ENCODE results near the gene MARCHF2.

MARCHF2 gene

GRCh38 chr19:8387688-8388611, 25.2 kb upstream of the MARCHF2 start:
- Histone ChIP-seq H2BK5ac (ENCODE audit: low read depth, low read length, poor library complexity, severe bottlenecking) (no peak overlapping the region), H3K4me2 (ENCODE audit: low read length, poor library complexity, severe bottlenecking) (no peak overlapping the region), H2BK12ac (ENCODE audit: low read length in 2 of 2) (no peak overlapping the region)

GRCh38 chr19:8388612-8388958, 24.5 kb upstream of the MARCHF2 start:
- Histone ChIP-seq H2AK5ac (ENCODE audit: low read length, severe bottlenecking) (no peak overlapping the region), H3K9me3 (ENCODE audit: control insufficient read depth, low read length) (no peaks in the 10 kb centered on the region), H2BK12ac (ENCODE audit: low read length in 2 of 2) (no peak overlapping the region), H4K91ac (ENCODE audit: low read length) (no peak overlapping the region), H3K18ac (ENCODE audit: low read depth in 1 of 2, low read length in 2 of 2) (no peak overlapping the region), H3K9ac (ENCODE audit: low read length) (no peak overlapping the region), H2BK120ac (ENCODE audit: low read depth, low read length) (no peak overlapping the region), H2AFZ (ENCODE audit: low read depth, low read length) (no peak overlapping the region), H2BK15ac (ENCODE audit: low read depth, poor library complexity, severe bottlenecking) (no peak overlapping the region), H3K36me3 (ENCODE audit: control insufficient read depth in 1 of 2, insufficient read depth in 2 of 2, low read depth in 1 of 2, low read length in 2 of 2) (peaks cover 6 to 12% of the 10 kb centered on the region in 2 experiments), H3K4me2 (ENCODE audit: low read length, poor library complexity, severe bottlenecking) (no peak overlapping the region), H3K23ac (ENCODE audit: low read length in 2 of 2) (no peak overlapping the region), H3K14ac (ENCODE audit: low read length in 2 of 2) (no peak overlapping the region), H3K4me1 (ENCODE audit: control insufficient read depth, insufficient read depth, low read depth, low read length) (peaks cover 21% of the 10 kb centered on the region), H3K27ac (ENCODE audit: low read length, poor library complexity, severe bottlenecking) (no peak overlapping the region), H3K4me3 (ENCODE audit: insufficient read depth in 1 of 2, low read depth in 1 of 2, low read length in 2 of 2) (no peak overlapping the region), H4K8ac (ENCODE audit: low read length) (no peak overlapping the region), H3K4ac (ENCODE audit: low read depth in 1 of 2, low read length in 2 of 2) (no peak overlapping the region), H3K79me1 (replicated peaks; ENCODE audit: low read length, poor library complexity, severe bottlenecking) (peaks cover 6% of the 10 kb centered on the region), H3K27me3 (ENCODE audit: control insufficient read depth in 1 of 2, insufficient read depth in 1 of 2, low read length in 2 of 2) (no peaks in the 10 kb centered on the region), H2BK5ac (ENCODE audit: low read depth, low read length, poor library complexity, severe bottlenecking) (no peak overlapping the region)
- WGBS = no CpG with 5 or more reads among the region's 2 CpGs
- DNase-seq = no peak

More at GRCh38 chr19:8387688-8388611, 25.2 kb upstream of the MARCHF2 start:
- Histone ChIP-seq H3K9ac (ENCODE audit: low read length) (no peak overlapping the region), H3K27ac (ENCODE audit: low read length, poor library complexity, severe bottlenecking) (no peak overlapping the region), H4K8ac (ENCODE audit: low read length) (no peak overlapping the region), H3K4me3 (ENCODE audit: insufficient read depth in 1 of 2, low read depth in 1 of 2, low read length in 2 of 2) (no peak overlapping the region), H2AK5ac (ENCODE audit: low read length, severe bottlenecking) (no peak overlapping the region), H3K23ac (ENCODE audit: low read length in 2 of 2) (no peak overlapping the region), H3K9me3 (ENCODE audit: control insufficient read depth, low read length) (no peaks in the 10 kb centered on the region), H3K27me3 (ENCODE audit: control insufficient read depth in 1 of 2, insufficient read depth in 1 of 2, low read length in 2 of 2) (no peaks in the 10 kb centered on the region), H3K36me3 (ENCODE audit: control insufficient read depth in 1 of 2, insufficient read depth in 2 of 2, low read depth in 1 of 2, low read length in 2 of 2) (peaks cover 6% of the 10 kb centered on the region in 2 experiments), H4K91ac (ENCODE audit: low read length) (no peak overlapping the region), H3K18ac (ENCODE audit: low read depth in 1 of 2, low read length in 2 of 2) (no peak overlapping the region), H3K14ac (ENCODE audit: low read length in 2 of 2) (no peak overlapping the region), H2BK15ac (ENCODE audit: low read depth, poor library complexity, severe bottlenecking) (no peak overlapping the region), H2BK120ac (ENCODE audit: low read depth, low read length) (no peak overlapping the region), H3K79me1 (replicated peaks; ENCODE audit: low read length, poor library complexity, severe bottlenecking) (peaks cover 4% of the 10 kb centered on the region), H3K4me1 (ENCODE audit: control insufficient read depth, insufficient read depth, low read depth, low read length) (peaks cover 16% of the 10 kb centered on the region), H3K4ac (ENCODE audit: low read depth in 1 of 2, low read length in 2 of 2) (no peak overlapping the region), H2AFZ (ENCODE audit: low read depth, low read length) (no peak overlapping the region)
- 98% methylated on average over 12 of the region's 16 CpGs for WGBS
- DNase-seq = peak; percentile 46

GRCh38 chr19:8389891-8390616, 23.1 kb upstream of the MARCHF2 start, which contains the start of gene RAB11B:
TSS of gene RAB11B (plus strand) at chr19:8390360. CDS start at chr19:8390417, 57 bp downstream.
- Histone ChIP-seq H3K4me2 (ENCODE audit: low read length, poor library complexity, severe bottlenecking) (peak within 1 kb of the TSS; percentile 77), H3K27me3 (ENCODE audit: control insufficient read depth in 1 of 2, insufficient read depth in 1 of 2, low read length in 2 of 2) (no peaks in the 10 kb centered on the region), H3K9me3 (ENCODE audit: control insufficient read depth, low read length) (no peaks in the 10 kb centered on the region), H2BK12ac (ENCODE audit: low read length in 2 of 2) (peak within 1 kb of the TSS; percentile 77 to 92), H2AK5ac (ENCODE audit: low read length, severe bottlenecking) (peak within 1 kb of the TSS; percentile 99), H4K91ac (ENCODE audit: low read length) (peak within 1 kb of the TSS; percentile 100), H2AFZ (ENCODE audit: low read depth, low read length) (peak within 1 kb of the TSS; percentile 93), H3K23ac (ENCODE audit: low read length in 2 of 2) (peak within 1 kb of the TSS in 1 of 2 experiments; percentile 89), H3K4ac (ENCODE audit: low read depth in 1 of 2, low read length in 2 of 2) (peak within 1 kb of the TSS; percentile 100), H2BK15ac (ENCODE audit: low read depth, poor library complexity, severe bottlenecking) (peak within 1 kb of the TSS; percentile 99), H3K36me3 (ENCODE audit: control insufficient read depth in 1 of 2, insufficient read depth in 2 of 2, low read depth in 1 of 2, low read length in 2 of 2) (peaks cover 6 to 19% of the 10 kb centered on the region in 2 experiments), H3K4me1 (ENCODE audit: control insufficient read depth, insufficient read depth, low read depth, low read length) (peaks cover 32% of the 10 kb centered on the region), H3K27ac (ENCODE audit: low read length, poor library complexity, severe bottlenecking) (peak within 1 kb of the TSS; percentile 78), H3K4me3 (ENCODE audit: insufficient read depth in 1 of 2, low read depth in 1 of 2, low read length in 2 of 2) (peak within 1 kb of the TSS; percentile 82 to 100), H2BK120ac (ENCODE audit: low read depth, low read length) (peak within 1 kb of the TSS; percentile 100), H4K8ac (ENCODE audit: low read length) (peak within 1 kb of the TSS; percentile 100), H3K18ac (ENCODE audit: low read depth in 1 of 2, low read length in 2 of 2) (peak within 1 kb of the TSS; percentile 100), H3K9ac (ENCODE audit: low read length) (peak within 1 kb of the TSS; percentile 96), H3K79me1 (replicated peaks; ENCODE audit: low read length, poor library complexity, severe bottlenecking) (peaks cover 6% of the 10 kb centered on the region), H2BK5ac (ENCODE audit: low read depth, low read length, poor library complexity, severe bottlenecking) (peak within 1 kb of the TSS; percentile 100), H3K14ac (ENCODE audit: low read length in 2 of 2) (peak within 1 kb of the TSS; percentile 92 to 100)
- DNase-seq = peak; percentile 100
- under 1% methylated on average over 65 of the region's 70 CpGs for WGBS

- Histone ChIP-seq H3K9ac (ENCODE audit: low read length) (peak overlapping the region; percentile 96), H3K27me3 (ENCODE audit: control insufficient read depth in 1 of 2, insufficient read depth in 1 of 2, low read length in 2 of 2) (no peaks in the 10 kb centered on the region), H3K4me1 (ENCODE audit: control insufficient read depth, insufficient read depth, low read depth, low read length) (peaks cover 34% of the 10 kb centered on the region), H2AFZ (ENCODE audit: low read depth, low read length) (peak overlapping the region; percentile 91), H3K23ac (ENCODE audit: low read length in 2 of 2) (peak overlapping the region in 1 of 2 experiments; percentile 89), H2BK12ac (ENCODE audit: low read length in 2 of 2) (peak overlapping the region; percentile 77 to 92), H3K18ac (ENCODE audit: low read depth in 1 of 2, low read length in 2 of 2) (peak overlapping the region; percentile 100), H3K36me3 (ENCODE audit: control insufficient read depth in 1 of 2, insufficient read depth in 2 of 2, low read depth in 1 of 2, low read length in 2 of 2) (peaks cover 6 to 23% of the 10 kb centered on the region in 2 experiments), H3K27ac (ENCODE audit: low read length, poor library complexity, severe bottlenecking) (peak overlapping the region; percentile 78), H2AK5ac (ENCODE audit: low read length, severe bottlenecking) (peak overlapping the region; percentile 99), H2BK120ac (ENCODE audit: low read depth, low read length) (peak overlapping the region; percentile 100), H2BK5ac (ENCODE audit: low read depth, low read length, poor library complexity, severe bottlenecking) (peak overlapping the region; percentile 100), H2BK15ac (ENCODE audit: low read depth, poor library complexity, severe bottlenecking) (peak overlapping the region; percentile 99), H3K79me1 (replicated peaks; ENCODE audit: low read length, poor library complexity, severe bottlenecking) (peaks cover 6% of the 10 kb centered on the region), H3K9me3 (ENCODE audit: control insufficient read depth, low read length) (no peaks in the 10 kb centered on the region), H3K4ac (ENCODE audit: low read depth in 1 of 2, low read length in 2 of 2) (peak overlapping the region; percentile 100), H3K4me2 (ENCODE audit: low read length, poor library complexity, severe bottlenecking) (peak overlapping the region; percentile 61), H3K4me3 (ENCODE audit: insufficient read depth in 1 of 2, low read depth in 1 of 2, low read length in 2 of 2) (peak overlapping the region; percentile 82 to 100), H3K14ac (ENCODE audit: low read length in 2 of 2) (peak overlapping the region; percentile 92 to 100), H4K91ac (ENCODE audit: low read length) (peak overlapping the region; percentile 100), H4K8ac (ENCODE audit: low read length) (peak overlapping the region; percentile 100)
- WGBS = under 1% methylated on average over 22 of the region's 28 CpGs
- peak; percentile 91 for DNase-seq
Observed at GRCh38 chr19:8390617-8390981, 22.5 kb upstream of the MARCHF2 start.
